H7 (cell line): Measurements from ENCODE around the gene ASCL1. TPM values are rescaled to one million over a fixed set of nuclear protein-coding genes. Genes with fewer than 3 reads are reported as not detected.

ENCODE experiments used
- DNase-seq: peaks from one replicate; pipeline ENCODE4 v3.0.0; 2012
- H3K27me3 ChIP-seq: 2 replicates; pipeline ENCODE4 v1.6.0; 2011; ENCODE audit warnings: mild to moderate bottlenecking, low read length; ENCODE audit not compliant: control insufficient read depth, insufficient read depth
- H3K36me3 ChIP-seq: replicated peaks from 2 replicates; pipeline ENCODE4 v1.5.1; 2011; ENCODE audit warnings: low read length; ENCODE audit not compliant: control insufficient read depth, insufficient read depth
- H3K4me3 ChIP-seq: 2 replicates; pipeline ENCODE4 v1.5.1; 2011; ENCODE audit warnings: low read depth, mild to moderate bottlenecking, control low read depth, low read length, moderate library complexity; ENCODE audit not compliant: insufficient read depth
- total RNA-seq: library from RNA; depleted of rRNA; stranded (reverse); fragments of >200 nt; shearing (Covaris generic); gene quantifications from 2 replicates; pipeline ENCODE4 v1.2.3, GENCODE V29; 2014

Gene ASCL1
- total RNA-seq, 1 experiment from 2014 or later: 0.07 TPM

DNA sequence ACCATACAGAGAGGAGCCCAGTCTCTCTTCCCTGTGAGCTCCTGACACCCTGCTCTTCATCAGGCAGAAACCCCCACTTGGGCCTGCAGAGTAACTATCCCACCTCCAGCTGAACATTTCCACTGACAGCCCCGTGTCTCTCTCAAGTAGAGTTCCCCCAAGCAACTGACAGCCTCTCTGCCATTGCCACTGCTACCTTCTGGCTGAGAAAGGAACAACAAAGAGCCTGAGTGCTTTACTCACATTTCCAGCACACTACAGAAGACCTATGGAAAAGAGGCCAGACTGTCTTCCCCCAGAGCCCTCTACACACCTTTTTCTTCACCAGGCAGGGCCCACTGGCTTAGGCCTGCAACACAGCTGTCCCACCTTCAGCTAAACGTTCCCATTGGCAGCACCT is 18.4 kb upstream of the ASCL1 start:
- H3K4me3 ChIP-seq: no peak overlapping the region
- no peak for DNase-seq
- no peaks in the 10 kb centered on the region for H3K27me3 ChIP-seq
- H3K36me3 ChIP-seq: no peaks in the 10 kb centered on the region

DNA sequence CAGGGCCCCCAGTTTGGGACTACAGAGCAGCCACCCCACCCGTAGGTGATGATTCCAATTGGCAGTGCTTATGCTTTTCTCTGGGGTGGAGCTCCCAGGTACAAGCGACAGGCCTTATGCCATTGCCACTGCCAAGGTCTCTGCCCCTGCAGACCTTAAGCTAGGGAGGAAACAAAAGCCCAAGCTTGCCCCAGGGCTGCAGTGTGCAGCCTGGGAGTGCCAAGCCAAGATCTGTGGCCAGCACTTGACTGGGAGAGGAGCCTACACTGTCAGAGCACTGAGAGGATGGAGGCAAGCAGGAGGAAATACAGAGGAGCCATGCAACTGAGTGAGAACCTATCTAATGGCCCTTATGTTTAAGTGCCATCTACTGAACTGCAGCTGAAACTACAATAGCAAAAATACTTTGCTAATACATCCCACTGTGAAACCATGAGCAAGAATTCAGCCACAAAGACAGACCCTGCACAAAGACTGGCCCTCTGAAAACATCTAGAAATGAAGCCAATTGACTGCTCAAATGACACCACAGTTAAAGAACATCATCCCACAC is 17.7 kb upstream of the ASCL1 start:
- no peak for DNase-seq
- no peaks in the 10 kb centered on the region for H3K36me3 ChIP-seq
- no peaks in the 10 kb centered on the region for H3K27me3 ChIP-seq
- no peak overlapping the region for H3K4me3 ChIP-seq

DNA sequence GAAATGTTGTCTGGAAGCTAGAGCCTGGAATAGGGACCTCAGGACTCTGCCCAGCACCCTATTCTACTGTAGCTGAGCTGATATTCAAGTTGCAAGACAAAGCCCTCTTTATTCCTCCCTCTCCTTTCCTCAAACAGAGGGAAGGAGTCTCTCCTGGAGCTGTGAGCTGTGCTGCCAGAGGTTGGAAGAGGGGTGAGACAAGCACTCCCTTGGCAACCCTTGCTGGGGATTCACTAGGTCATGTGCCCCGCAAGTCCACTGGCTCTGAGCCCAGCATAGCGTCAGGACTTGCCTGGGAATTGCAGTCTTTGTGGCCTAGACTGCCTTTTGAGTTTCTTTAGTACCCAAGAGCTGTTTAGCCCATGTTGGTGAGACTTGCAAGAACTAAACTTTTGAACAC is 11.4 kb upstream of the ASCL1 start:
- no peak for DNase-seq
- Histone ChIP-seq H3K4me3 (no peak overlapping the region), H3K36me3 (no peaks in the 10 kb centered on the region), H3K27me3 (peaks cover 25% of the 10 kb centered on the region)

DNA sequence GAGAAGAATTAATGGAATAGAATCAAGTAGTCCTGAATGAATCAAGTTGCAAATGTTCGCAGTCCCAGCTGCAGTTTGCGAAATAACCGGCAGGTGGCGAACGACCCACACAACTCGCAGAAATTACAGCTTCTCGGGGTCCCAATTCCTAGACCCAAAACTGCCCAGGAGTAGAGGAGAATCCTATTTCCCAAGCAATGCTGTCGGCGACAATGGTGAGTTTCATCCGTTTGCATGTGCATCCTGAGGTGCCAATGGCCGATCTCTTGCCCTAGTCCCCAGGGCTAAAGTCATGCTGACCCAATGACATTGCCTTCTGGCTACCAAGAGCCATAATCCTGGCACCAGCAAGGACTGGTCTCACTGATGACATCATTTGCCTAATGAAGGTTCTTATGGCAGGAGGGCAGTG is 8.5 kb upstream of the ASCL1 start:
- Histone ChIP-seq H3K36me3 (no peaks in the 10 kb centered on the region), H3K4me3 (no peak overlapping the region), H3K27me3 (peaks cover 54% of the 10 kb centered on the region)
- DNase-seq: peak; percentile 65

DNA sequence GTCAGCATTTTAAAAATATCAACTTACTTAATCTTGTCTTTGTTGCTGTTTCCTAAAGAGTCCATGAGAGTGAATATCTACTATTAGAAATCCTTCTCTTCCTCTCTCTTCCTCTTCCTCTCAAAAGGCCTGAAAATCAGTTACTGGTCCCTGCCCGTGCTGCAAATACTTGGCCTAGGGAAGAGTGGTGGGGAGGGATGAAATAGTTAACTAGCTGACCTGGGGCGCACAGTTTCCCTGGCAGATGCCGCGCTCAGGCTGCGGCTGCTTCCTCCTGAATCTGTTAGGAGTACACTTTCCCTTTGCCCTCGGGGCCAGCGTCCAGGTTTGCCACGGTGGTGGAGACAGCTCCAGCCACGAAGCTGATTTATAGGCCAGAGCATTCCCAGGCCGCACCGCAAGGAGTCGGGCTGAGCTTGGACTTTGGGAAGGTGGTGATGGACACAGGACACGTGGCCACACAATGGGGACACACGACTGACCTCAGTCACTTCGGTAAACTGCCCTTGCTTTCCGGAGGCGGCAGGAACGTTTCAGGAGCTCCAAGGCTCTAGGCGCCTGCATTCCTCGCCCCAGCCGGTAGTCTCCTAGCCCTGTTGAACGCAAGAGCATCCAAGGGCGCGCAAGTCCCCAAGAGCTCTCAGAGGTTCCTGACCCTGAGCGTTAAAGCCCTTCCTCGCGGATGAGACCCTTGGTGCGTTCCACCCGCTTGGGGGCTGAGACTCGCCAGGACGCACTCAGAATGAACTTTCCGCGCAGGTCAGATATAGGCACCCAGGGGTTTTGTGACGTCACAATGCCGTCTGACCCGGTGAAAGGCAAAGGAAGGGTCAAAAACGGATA is 7.1 kb upstream of the ASCL1 start:
- Histone ChIP-seq H3K36me3 (no peaks in the 10 kb centered on the region), H3K4me3 (peak overlapping the region; percentile 36), H3K27me3 (peaks cover 68% of the 10 kb centered on the region)
- peak; percentile 73 for DNase-seq

DNA sequence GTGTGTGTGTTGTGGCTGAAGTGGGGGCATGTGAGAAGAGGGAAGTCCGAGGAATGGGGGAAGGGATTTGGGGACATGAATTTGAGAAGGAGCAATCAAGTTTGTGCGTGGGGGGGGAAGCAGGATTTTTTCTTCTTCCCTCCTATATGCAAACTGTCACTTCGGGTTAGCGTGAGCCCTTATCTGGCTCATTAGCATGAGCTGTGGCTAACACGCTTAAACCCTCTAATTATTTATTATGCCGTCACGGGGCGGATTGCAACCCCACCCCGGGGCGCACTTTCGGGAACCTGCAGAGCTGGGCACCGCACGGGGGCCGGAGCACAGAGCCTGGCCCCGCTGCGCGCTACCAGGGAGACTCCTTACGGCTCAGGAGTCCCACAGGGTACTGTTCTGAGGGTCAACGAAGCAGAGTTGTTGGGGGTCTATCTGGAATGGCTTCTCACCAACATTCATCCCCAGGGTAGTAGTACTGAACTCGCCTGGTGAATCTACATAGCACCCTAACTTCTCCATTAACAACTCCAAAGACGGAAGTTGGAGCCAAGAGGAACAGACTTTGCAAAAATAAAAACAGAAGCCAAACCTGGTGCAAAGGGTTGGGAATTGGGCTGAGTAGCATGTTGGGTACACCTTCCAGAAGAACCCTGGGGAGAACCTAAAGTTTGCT is 6.4 kb upstream of the ASCL1 start:
- Histone ChIP-seq H3K4me3 (peak overlapping the region; percentile 36), H3K27me3 (peaks cover 75% of the 10 kb centered on the region), H3K36me3 (no peaks in the 10 kb centered on the region)
- peak; percentile 23 for DNase-seq

DNA sequence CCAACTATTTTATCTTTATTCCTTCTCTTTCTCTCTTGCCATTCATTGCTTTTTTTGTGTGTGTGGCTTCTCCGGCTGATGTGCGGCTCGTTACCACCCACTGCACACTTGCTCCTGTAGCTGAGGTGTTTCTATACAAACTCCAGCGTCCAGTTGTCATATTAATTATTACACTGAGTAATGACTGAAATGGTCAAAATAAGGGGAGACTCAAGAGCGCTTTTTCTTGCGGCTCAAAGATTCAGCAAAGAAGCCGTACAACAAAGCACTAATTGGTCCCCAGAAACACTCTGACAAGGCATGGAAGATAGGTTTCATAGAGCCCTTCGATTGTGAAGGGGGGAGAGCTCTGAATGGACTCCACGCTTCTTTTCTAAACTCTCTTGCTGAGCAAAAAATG is 5.6 kb upstream of the ASCL1 start:
- no peaks in the 10 kb centered on the region for H3K36me3 ChIP-seq
- peaks cover 83% of the 10 kb centered on the region for H3K27me3 ChIP-seq
- DNase-seq: peak; percentile 15
- no peak overlapping the region for H3K4me3 ChIP-seq

DNA sequence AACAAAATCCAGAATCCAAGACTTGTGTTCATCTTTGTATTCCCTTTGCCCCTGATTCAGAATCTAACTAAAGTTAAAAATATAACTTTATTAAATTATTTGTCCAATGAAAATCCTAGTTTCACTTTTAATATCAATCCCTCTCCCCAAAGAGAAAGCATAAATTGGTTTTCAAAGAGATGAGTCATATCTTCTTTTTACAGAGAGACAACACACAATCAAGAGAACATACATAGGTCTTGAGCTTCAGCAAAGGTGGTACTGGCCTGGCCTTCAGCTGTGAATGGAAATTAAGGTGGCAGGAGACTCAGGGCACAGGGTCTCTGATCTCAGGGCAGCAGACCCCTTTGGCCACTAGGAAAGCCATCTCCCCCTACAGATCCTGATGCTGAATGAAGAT is 4.3 kb upstream of the ASCL1 start:
- no peak for DNase-seq
- Histone ChIP-seq H3K36me3 (no peaks in the 10 kb centered on the region), H3K4me3 (no peak overlapping the region), H3K27me3 (peaks cover 94% of the 10 kb centered on the region)

DNA sequence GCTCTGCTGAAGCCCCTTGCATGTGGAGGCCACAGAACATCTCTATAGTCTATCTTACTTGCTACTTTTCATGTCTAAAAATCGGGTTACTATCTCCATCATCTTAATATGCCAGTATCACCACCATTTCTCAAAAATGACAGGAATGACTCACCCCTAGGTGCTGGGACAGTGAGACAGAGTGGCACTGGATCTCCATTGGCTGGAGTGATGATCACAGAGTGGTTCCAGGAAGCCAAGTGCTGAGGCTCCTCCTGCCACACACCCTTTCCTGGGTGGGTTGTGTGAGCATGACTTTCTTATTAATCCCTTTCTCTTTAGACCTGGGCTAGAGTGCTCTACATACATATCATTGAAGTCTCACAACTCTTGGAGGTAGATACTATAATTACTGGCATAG is 3.3 kb upstream of the ASCL1 start:
- no peak for DNase-seq
- no peak overlapping the region for H3K4me3 ChIP-seq
- peaks cover 100% of the 10 kb centered on the region for H3K27me3 ChIP-seq
- no peaks in the 10 kb centered on the region for H3K36me3 ChIP-seq

DNA sequence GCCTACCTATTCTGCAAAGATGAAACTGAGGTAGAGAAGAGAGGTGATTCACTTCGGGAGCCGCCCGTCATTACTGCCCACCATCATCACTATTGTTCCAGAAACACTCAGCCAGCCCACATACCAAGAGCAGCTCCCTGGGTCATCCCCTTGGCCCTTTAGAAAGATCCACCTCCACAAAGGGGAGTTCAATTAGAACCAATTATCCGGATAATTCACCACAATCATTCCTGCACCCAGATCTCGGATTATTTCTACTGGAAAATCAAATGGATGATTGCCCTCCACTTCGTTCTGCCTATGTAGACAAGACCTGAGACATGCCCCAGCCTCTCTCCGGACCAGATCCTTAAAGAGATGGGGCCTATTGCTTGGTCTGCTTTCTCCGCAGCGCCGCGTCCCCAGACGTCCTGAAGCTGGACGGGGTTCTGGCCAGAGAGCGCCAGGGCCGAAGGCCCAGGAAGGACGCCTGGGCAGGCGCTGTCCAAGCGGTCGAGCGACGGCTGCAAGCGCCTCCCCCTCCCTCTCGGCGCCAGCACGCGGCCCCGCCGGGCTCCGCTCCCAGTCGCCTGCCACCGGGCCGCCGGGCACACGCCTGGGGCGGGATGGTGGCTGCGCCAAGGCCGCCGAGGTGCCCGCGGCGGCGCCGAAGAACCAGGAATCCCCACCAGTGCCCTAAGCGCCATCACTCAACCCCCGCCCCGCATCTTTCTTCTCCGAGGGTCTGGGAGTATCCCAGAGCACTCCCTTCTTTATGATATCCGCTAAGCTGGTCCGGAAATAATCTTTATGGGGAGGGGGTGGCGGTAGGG is 1.3 kb upstream of the ASCL1 start:
- Histone ChIP-seq H3K27me3 (peaks cover 100% of the 10 kb centered on the region), H3K36me3 (no peaks in the 10 kb centered on the region), H3K4me3 (peak overlapping the region; percentile 41; the same call in 1 of the 2 replicates)
- DNase-seq: peak; percentile 81

DNA sequence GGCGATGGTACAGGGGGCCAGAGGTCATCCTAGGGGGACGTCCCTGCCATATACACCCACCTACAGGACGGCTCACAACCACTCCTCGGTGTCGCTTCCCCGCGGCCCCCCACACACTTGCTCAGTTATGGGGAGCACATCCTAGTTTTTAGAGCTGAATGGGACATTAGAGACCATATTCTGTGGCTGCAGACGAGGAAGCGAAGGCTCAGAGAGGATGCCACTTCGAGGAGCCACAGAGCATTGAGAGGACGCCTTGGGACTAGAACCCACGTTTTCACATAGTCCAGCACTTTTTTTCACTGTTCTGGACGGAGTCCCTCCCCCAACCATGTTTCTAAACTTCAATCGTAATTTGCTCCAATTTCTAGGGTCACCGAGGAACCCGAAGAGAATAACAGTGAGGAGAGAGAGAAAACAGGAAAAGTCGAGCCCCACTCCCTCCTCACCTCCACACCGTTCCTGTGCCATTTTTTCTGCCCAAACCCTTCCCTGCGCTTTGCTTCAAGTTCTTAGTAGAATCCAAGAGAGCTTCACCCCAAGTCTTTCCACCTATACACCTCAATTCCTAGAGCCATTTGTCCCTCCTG is 641 bp upstream of the ASCL1 start:
- H3K4me3 ChIP-seq: peak overlapping the region; percentile 41; the same call in 1 of the 2 replicates
- H3K36me3 ChIP-seq: no peaks in the 10 kb centered on the region
- peaks cover 100% of the 10 kb centered on the region for H3K27me3 ChIP-seq
- DNase-seq: no peak

DNA sequence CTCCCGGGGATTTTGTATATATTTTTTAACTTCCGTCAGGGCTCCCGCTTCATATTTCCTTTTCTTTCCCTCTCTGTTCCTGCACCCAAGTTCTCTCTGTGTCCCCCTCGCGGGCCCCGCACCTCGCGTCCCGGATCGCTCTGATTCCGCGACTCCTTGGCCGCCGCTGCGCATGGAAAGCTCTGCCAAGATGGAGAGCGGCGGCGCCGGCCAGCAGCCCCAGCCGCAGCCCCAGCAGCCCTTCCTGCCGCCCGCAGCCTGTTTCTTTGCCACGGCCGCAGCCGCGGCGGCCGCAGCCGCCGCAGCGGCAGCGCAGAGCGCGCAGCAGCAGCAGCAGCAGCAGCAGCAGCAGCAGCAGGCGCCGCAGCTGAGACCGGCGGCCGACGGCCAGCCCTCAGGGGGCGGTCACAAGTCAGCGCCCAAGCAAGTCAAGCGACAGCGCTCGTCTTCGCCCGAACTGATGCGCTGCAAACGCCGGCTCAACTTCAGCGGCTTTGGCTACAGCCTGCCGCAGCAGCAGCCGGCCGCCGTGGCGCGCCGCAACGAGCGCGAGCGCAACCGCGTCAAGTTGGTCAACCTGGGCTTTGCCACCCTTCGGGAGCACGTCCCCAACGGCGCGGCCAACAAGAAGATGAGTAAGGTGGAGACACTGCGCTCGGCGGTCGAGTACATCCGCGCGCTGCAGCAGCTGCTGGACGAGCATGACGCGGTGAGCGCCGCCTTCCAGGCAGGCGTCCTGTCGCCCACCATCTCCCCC is 777 bp downstream of the ASCL1 start:
- H3K4me3 ChIP-seq: peak overlapping the region; percentile 41
- no peaks in the 10 kb centered on the region for H3K36me3 ChIP-seq
- peaks cover 97% of the 10 kb centered on the region for H3K27me3 ChIP-seq
- DNase-seq: peak; percentile 87

DNA sequence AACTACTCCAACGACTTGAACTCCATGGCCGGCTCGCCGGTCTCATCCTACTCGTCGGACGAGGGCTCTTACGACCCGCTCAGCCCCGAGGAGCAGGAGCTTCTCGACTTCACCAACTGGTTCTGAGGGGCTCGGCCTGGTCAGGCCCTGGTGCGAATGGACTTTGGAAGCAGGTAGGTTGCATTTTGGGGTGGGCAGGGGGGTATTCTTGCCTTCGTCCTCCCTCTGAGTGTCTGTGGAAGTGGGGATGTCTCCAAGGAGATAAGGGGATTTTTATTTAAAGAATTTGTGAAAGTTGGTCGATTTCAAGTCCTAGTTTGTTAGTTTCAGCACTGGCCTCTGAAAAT is 1.3 kb downstream of the ASCL1 start:
- Histone ChIP-seq H3K27me3 (peaks cover 97% of the 10 kb centered on the region), H3K36me3 (no peaks in the 10 kb centered on the region), H3K4me3 (peak overlapping the region; percentile 41; the same call in 1 of the 2 replicates)
- DNase-seq: no peak
